Omental fat pad (tissue), 4 donors: ENCODE results near the gene WRAP73. TPM values are rescaled to one million over a fixed set of nuclear protein-coding genes. Genes with fewer than 3 reads are reported as not detected.
A peak's percentile ranks its signal among the peaks of the same experiment; 100 is the strongest.

Experiments used
- ATAC-seq: fragments of 150-250 bp; one replicate; pipeline ENCODE4 v1.9.1; 2016; ENCODE audit warnings: mild to moderate bottlenecking, moderate library complexity; ENCODE audit not compliant: low FRiP score
- DNase-seq: peaks from one replicate; pipeline ENCODE4 v3.0.0-alpha.2; 2019; ENCODE audit warnings: low spot score
- total RNA-seq, 4 donors: library from RNA; depleted of rRNA; stranded (reverse); fragments of >200 nt; gene quantifications; one replicate each; pipeline ENCODE4 v1.1.0, GENCODE V29; 2016
- TF ChIP-seq, protein P1 (sequence below), 3 donors: fragments of 450-650 bp; IDR thresholded peaks; one replicate each; pipeline ENCODE4 v1.5.1; 2016 to 2017; ENCODE audit warnings: antibody characterized with exemption in 3 of 3, mild to moderate bottlenecking in 3 of 3, moderate library complexity in 2 of 3

The WRAP73 gene
- total RNA-seq, 4 donors from 2014 or later = 10.4 to 31.2 (median 15.5) TPM

DNA sequence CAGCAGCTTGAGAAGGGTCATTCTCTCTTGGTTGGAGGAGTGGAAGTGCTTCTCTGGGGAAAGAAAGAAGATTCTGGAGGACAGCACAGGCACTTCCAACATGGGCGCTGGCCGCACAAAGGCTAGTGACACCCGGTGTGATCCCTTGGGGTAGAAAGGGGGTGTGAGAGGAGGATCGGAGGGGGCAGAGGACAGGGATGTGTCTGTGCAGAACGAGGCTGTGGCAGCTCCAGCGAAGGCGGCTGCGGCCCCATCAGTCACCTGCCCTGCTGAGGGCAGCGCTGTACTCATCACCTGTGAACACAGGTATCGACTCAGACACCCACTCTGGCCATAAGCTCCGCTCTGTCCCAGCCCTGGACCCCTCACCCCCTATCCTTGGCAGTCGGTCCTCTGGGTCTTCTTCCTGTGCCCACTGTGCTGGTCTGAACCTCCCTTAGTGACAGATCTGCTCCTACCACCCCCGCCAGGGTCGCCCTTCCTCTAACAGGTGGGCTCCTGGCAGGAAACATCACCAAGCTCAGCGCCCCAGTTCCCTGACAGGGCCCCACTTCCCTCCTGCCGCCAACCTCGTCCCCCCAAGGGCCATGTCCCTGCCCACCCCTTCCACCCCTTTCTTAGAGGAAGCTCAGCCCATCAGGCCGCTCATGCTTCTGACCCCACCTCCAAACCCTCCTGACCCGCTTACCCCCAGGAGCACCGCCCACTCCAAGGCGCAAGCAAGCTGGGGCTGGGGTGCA is 22.5 kb upstream of the WRAP73 start:
- DNase-seq (no peak), ATAC-seq (no peak)
- TF ChIP-seq, protein P1, sequence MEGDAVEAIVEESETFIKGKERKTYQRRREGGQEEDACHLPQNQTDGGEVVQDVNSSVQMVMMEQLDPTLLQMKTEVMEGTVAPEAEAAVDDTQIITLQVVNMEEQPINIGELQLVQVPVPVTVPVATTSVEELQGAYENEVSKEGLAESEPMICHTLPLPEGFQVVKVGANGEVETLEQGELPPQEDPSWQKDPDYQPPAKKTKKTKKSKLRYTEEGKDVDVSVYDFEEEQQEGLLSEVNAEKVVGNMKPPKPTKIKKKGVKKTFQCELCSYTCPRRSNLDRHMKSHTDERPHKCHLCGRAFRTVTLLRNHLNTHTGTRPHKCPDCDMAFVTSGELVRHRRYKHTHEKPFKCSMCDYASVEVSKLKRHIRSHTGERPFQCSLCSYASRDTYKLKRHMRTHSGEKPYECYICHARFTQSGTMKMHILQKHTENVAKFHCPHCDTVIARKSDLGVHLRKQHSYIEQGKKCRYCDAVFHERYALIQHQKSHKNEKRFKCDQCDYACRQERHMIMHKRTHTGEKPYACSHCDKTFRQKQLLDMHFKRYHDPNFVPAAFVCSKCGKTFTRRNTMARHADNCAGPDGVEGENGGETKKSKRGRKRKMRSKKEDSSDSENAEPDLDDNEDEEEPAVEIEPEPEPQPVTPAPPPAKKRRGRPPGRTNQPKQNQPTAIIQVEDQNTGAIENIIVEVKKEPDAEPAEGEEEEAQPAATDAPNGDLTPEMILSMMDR (IDR thresholded peaks at IDR 0.05) = no peak

DNA sequence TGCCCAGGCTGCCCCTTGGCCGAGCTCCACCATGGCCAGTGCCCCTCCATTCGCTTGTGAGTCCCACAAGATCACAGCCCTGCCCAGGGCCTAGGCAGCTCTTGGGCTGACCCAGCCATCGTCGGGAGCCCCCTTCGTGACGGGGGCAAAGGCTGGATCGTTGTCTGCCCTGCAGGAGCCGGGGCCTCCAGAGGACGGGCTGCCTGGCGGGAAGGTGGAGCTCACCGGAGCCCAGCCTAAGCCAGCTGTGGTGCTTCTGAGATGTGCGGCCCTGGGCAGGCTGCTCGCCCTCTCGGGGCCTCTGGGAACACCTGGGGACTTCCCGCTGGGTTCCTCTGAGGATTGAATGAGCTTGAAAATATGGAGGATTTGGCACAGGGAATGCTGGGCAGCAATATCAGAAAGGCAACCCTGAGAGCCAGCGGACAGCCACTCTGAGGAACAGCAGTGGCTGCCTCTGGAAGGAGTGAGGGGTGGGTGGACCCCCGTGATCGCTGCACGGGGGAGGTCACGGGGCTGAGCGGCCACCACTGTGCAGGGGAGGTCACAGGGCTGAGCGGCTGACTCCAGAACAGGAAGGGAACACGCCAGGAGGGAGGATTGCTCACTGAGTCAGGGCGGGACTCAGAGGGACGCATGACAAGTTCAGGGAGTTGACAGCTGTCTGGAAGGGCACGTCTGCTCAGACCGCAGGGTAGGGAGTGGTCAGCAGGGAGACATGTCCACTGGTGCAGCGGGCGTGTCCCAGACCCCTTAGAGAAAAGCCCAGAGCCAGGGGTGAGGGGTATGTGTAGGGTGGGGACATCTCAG is 21.7 kb upstream of the WRAP73 start:
- TF ChIP-seq, protein P1 (IDR thresholded peaks at IDR 0.05) = no peak
- no peak for DNase-seq
- ATAC-seq = no peak

GRCh38 chr1:3670823-3671265 is 20.9 kb upstream of the WRAP73 start:
- TF ChIP-seq, protein P1 (IDR thresholded peaks at IDR 0.05) = no peak
- DNase-seq (no peak), ATAC-seq (no peak)

GRCh38 chr1:3669971-3670431 is 20.1 kb upstream of the WRAP73 start:
- TF ChIP-seq, protein P1 (IDR thresholded peaks at IDR 0.05) = no peak
- DNase-seq (no peak), ATAC-seq (no peak)

GRCh38 chr1:3669421-3669821 is 19.5 kb upstream of the WRAP73 start:
- DNase-seq = no peak
- no peak for ATAC-seq
- TF ChIP-seq, protein P1 (IDR thresholded peaks at IDR 0.05) = no peak

- no peak for DNase-seq
- peak; percentile 29 for ATAC-seq
- TF ChIP-seq, protein P1 (IDR thresholded peaks at IDR 0.05) = no peak
Measured at GRCh38 chr1:3668585-3669300, 18.8 kb upstream of the WRAP73 start.
